Skeletal muscle satellite cell (primary cell): ENCODE measurements around the gene EPB41L4A.
"Not testable (repeated sequence)": the region's sequence is repeated elsewhere in the genome, so short reads cannot be mapped to it uniquely, and the experiment has no call there.

Source experiments
- H3K27me3 ChIP-seq: 2 replicates; pipeline ENCODE4 v1.7.0; 2013; ENCODE audit warnings: low read length; ENCODE audit not compliant: control insufficient read depth, insufficient read depth
- H3K36me3 ChIP-seq: 2 replicates; pipeline ENCODE4 v1.7.0; 2013; ENCODE audit warnings: mild to moderate bottlenecking, control low read depth, low read length; ENCODE audit not compliant: insufficient read depth
- H3K4me1 ChIP-seq: 2 replicates; pipeline ENCODE4 v1.7.0; 2013; ENCODE audit warnings: low read length; ENCODE audit not compliant: control insufficient read depth, insufficient read depth
- H3K4me2 ChIP-seq: 2 replicates; pipeline ENCODE4 v1.7.0; 2013; ENCODE audit warnings: mild to moderate bottlenecking, low read length
- H3K4me3 ChIP-seq: 2 replicates; pipeline ENCODE4 v1.7.0; 2013; ENCODE audit warnings: low read length
- H3K9ac ChIP-seq: 2 replicates; pipeline ENCODE4 v1.7.0; 2013; ENCODE audit warnings: mild to moderate bottlenecking, low read depth, low read length, moderate library complexity
- H3K9me3 ChIP-seq: replicated peaks from 2 replicates; pipeline ENCODE4 v1.7.0; 2013; ENCODE audit warnings: mild to moderate bottlenecking, control low read depth, low read length

Gene EPB41L4A

GRCh38 chr5:112239996-112240395 lies 179.1 kb downstream of the EPB41L4A start:
- H3K9ac ChIP-seq, result no peak overlapping the region
- no peak overlapping the region for H3K4me2 ChIP-seq
- H3K4me1 ChIP-seq, result no peaks in the 10 kb centered on the region
- no peaks in the 10 kb centered on the region for H3K27me3 ChIP-seq
- no peaks in the 10 kb centered on the region for H3K36me3 ChIP-seq
- no peaks in the 10 kb centered on the region for H3K9me3 ChIP-seq
- no peak overlapping the region for H3K4me3 ChIP-seq

GRCh38 chr5:112238473-112238872 lies 180.6 kb downstream of the EPB41L4A start:
- Histone ChIP-seq H3K9ac (no peak overlapping the region), H3K36me3 (no peaks in the 10 kb centered on the region), H3K4me2 (no peak overlapping the region), H3K9me3 (no peaks in the 10 kb centered on the region), H3K4me1 (no peaks in the 10 kb centered on the region), H3K4me3 (no peak overlapping the region), H3K27me3 (no peaks in the 10 kb centered on the region)

DNA sequence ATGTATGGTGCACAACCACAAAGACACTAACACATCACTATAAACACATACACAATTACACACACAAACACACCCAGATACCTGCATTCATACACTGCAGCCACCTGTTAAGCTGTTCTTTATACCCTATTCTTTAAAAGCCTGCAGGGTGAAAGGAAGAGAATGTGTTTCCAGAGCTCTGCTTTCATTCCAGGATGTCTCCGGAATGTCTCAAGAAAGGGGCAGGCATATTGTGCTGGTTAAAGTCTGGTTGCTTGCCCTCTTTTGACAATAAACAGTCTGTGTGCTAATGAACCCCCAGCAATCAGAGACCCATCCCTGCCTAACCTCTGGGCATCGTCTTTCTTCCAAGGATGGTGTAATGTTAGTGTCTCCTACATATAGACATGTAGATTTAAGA lies 181.6 kb downstream of the EPB41L4A start:
- Histone ChIP-seq H3K27me3 (no peaks in the 10 kb centered on the region), H3K4me2 (no peak overlapping the region), H3K4me1 (no peaks in the 10 kb centered on the region), H3K9ac (no peak overlapping the region), H3K9me3 (no peaks in the 10 kb centered on the region), H3K36me3 (no peaks in the 10 kb centered on the region), H3K4me3 (no peak overlapping the region)

DNA sequence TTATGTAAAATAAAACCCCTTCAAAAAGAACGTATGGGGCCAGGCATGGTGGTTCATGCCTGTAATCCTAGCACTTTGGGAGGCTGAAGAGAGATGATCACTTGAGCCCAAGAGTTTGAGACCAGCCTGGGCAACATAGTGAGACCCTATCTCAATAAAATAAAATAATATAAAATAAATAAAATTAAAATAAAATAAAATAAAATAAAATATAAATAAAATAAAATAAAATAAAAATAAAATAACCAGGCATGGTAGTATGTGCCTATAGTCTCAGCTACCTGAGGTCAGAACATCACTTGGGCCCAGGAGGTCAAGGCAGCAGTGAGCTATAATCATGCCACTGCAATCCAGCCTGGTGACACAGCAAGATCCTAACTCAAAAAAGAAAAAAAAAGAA lies 185.1 kb downstream of the EPB41L4A start:
- Histone ChIP-seq H3K4me1 (no peaks in the 10 kb centered on the region), H3K9me3 (no peaks in the 10 kb centered on the region), H3K9ac (no peak overlapping the region), H3K36me3 (no peaks in the 10 kb centered on the region), H3K27me3 (no peaks in the 10 kb centered on the region), H3K4me3 (no peak overlapping the region), H3K4me2 (no peak overlapping the region)

GRCh38 chr5:112232667-112233066 lies 186.4 kb downstream of the EPB41L4A start:
- Histone ChIP-seq H3K9me3 (no peaks in the 10 kb centered on the region), H3K4me2 (no peak overlapping the region), H3K27me3 (no peaks in the 10 kb centered on the region), H3K36me3 (no peaks in the 10 kb centered on the region), H3K9ac (no peak overlapping the region), H3K4me3 (no peak overlapping the region), H3K4me1 (no peaks in the 10 kb centered on the region)

- Histone ChIP-seq H3K4me3 (no peak overlapping the region), H3K4me2 (no peak overlapping the region), H3K4me1 (no peaks in the 10 kb centered on the region), H3K9ac (no peak overlapping the region), H3K27me3 (no peaks in the 10 kb centered on the region), H3K9me3 (no peaks in the 10 kb centered on the region), H3K36me3 (no peaks in the 10 kb centered on the region)
Measured at GRCh38 chr5:112230606-112231005, 188.5 kb downstream of the EPB41L4A start.

- no peak overlapping the region for H3K9ac ChIP-seq
- H3K9me3 ChIP-seq, result no peaks in the 10 kb centered on the region
- no peaks in the 10 kb centered on the region for H3K4me1 ChIP-seq
- H3K36me3 ChIP-seq, result no peaks in the 10 kb centered on the region
- no peak overlapping the region for H3K4me2 ChIP-seq
- H3K4me3 ChIP-seq, result no peak overlapping the region
- peaks cover 5% of the 10 kb centered on the region for H3K27me3 ChIP-seq
Measured at GRCh38 chr5:112228667-112229066, 190.4 kb downstream of the EPB41L4A start.

GRCh38 chr5:112227911-112228631 lies 191.0 kb downstream of the EPB41L4A start:
- H3K4me1 ChIP-seq, result no peaks in the 10 kb centered on the region
- H3K9ac ChIP-seq, result no peak overlapping the region
- H3K9me3 ChIP-seq, result no peaks in the 10 kb centered on the region
- H3K27me3 ChIP-seq, result peaks cover 5% of the 10 kb centered on the region
- no peak overlapping the region for H3K4me3 ChIP-seq
- no peaks in the 10 kb centered on the region for H3K36me3 ChIP-seq
- no peak overlapping the region for H3K4me2 ChIP-seq

DNA sequence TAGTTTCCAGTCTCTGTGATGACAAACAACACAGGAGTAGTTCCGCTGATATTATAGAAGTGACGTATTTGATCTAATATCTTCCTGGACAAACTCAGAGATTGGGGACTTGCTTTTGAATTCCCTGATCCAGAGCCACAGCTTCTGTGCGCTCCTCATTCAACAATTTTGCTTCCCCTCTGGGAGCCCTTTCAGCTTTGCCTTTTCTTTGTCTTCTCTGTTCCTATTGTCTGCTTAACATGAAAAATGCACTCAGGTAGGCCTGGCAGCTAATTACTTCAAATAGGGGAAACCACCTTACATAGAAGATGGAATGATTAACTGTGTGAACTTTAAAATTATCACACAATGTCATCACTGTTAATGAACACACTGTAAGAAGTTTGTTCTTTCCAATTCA lies 192.9 kb downstream of the EPB41L4A start:
- Histone ChIP-seq H3K9ac (no peak overlapping the region), H3K4me3 (no peak overlapping the region), H3K4me2 (no peak overlapping the region), H3K36me3 (no peaks in the 10 kb centered on the region), H3K9me3 (no peaks in the 10 kb centered on the region), H3K4me1 (no peaks in the 10 kb centered on the region), H3K27me3 (peaks cover 8% of the 10 kb centered on the region)

- H3K4me3 ChIP-seq, H3K36me3 ChIP-seq, H3K4me1 ChIP-seq, H3K4me2 ChIP-seq, H3K9me3 ChIP-seq, H3K9ac ChIP-seq: not testable (repeated sequence)
- H3K27me3 ChIP-seq, result peaks cover 12% of the 10 kb centered on the region
Measured at GRCh38 chr5:112222997-112223396, 196.1 kb downstream of the EPB41L4A start.

DNA sequence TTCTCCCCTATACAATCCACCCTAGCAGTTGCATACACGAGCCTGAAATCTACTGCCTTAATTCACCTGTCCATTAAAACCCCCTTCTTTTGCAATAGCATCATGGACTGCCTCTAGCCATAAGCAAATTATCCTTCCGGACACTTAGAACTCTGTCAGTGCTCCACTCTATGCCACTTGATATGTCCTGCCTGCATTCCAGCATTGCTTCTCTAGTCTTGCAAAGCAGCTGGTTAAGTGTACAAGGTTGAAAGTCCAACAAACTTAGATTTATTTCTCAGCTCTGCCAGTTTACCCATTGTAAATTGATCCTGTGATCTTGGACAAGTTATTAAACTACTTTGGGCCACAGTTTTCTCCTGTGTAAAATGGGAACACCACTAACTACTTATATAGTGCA lies 197.9 kb downstream of the EPB41L4A start:
- peaks cover 12% of the 10 kb centered on the region for H3K27me3 ChIP-seq
- H3K4me1 ChIP-seq, result no peaks in the 10 kb centered on the region

DNA sequence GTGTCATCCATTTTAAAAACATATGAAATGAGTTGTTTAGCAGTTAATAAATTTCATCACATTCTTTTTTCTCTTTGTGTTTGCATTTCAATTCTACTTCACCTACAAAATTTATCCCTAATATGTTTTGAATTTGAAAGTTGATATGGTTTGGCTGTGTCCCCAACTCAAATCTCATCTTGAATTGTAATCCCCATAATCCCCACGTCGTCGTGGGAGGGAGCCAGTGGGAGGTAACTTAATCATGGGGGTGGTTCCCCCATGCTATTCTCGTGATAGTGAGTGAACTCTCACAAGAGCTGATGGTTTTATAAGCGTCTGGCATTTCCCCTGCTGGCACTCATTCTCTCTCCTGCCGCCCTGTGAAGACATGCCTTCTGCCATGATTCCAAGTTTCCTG lies 200.1 kb downstream of the EPB41L4A start:
- Histone ChIP-seq H3K4me3 (no peak overlapping the region), H3K9me3 (no peaks in the 10 kb centered on the region), H3K4me1 (no peaks in the 10 kb centered on the region), H3K27me3 (peaks cover 6% of the 10 kb centered on the region), H3K36me3 (no peaks in the 10 kb centered on the region), H3K4me2 (no peak overlapping the region), H3K9ac (no peak overlapping the region)

More for the DNA sequence above, 197.9 kb downstream of the EPB41L4A start:
- no peak overlapping the region for H3K9ac ChIP-seq
- no peaks in the 10 kb centered on the region for H3K9me3 ChIP-seq
- no peaks in the 10 kb centered on the region for H3K36me3 ChIP-seq
- H3K4me2 ChIP-seq, result no peak overlapping the region
- no peak overlapping the region for H3K4me3 ChIP-seq
